ENCODE results near the gene GJC1. TPM values are rescaled to one million over a fixed set of nuclear protein-coding genes. Genes with fewer than 3 reads are reported as not detected.

The GJC1 gene
- total RNA-seq, 1 experiment from 2014 or later = 119 TPM

- Histone ChIP-seq H2BK120ac (ENCODE audit: low read depth, low read length, poor library complexity, severe bottlenecking) (no peak overlapping the region), H2BK15ac (ENCODE audit: low read depth, low read length) (no peak overlapping the region), H4K5ac (ENCODE audit: insufficient read length, low read depth, low read length) (no peak overlapping the region), H4K91ac (ENCODE audit: insufficient read length, low read depth, low read length) (no peak overlapping the region), H3K79me1 (ENCODE audit: insufficient read depth, low read depth, low read length, poor library complexity, severe bottlenecking) (no peaks in the 10 kb centered on the region), H3K4me1 (ENCODE audit: insufficient read depth, low read length) (no peaks in the 10 kb centered on the region), H2AFZ (ENCODE audit: low read length) (no peak overlapping the region), H4K20me1 (ENCODE audit: control insufficient read depth, insufficient read depth, insufficient read length) (no peaks in the 10 kb centered on the region), H2BK12ac (ENCODE audit: insufficient read length, low read depth, low read length) (no peak overlapping the region), H3K18ac (ENCODE audit: insufficient read length, low read depth, low read length) (no peak overlapping the region), H2BK5ac (ENCODE audit: insufficient read length, low read length) (no peak overlapping the region), H3K4ac (ENCODE audit: low read depth, low read length) (no peak overlapping the region), H2BK20ac (ENCODE audit: low read depth, low read length, poor library complexity, severe bottlenecking) (no peak overlapping the region), H3K9me3 (ENCODE audit: control insufficient read depth, low read depth, low read length) (no peaks in the 10 kb centered on the region), H3K27ac (ENCODE audit: insufficient read length, low read depth, low read length) (no peak overlapping the region), H3T11ph (ENCODE audit: low read length) (no peak overlapping the region), H3K27me3 (ENCODE audit: insufficient read depth, low read length) (peaks cover 19% of the 10 kb centered on the region), H3K9ac (ENCODE audit: extremely low read depth, insufficient read length, low read length) (no peak overlapping the region), H4K8ac (replicated peaks; ENCODE audit: insufficient read length, low read depth, low read length) (no peak overlapping the region), H2AK5ac (ENCODE audit: insufficient read length, low read length) (no peak overlapping the region), H3K56ac (ENCODE audit: insufficient read length, low read depth, low read length) (no peak overlapping the region), H3K14ac (ENCODE audit: insufficient read depth, low read length) (no peak overlapping the region), H3K23ac (ENCODE audit: insufficient read length, low read depth, low read length) (no peak overlapping the region), H3K4me2 (ENCODE audit: insufficient read depth, insufficient read length, low read length) (peak overlapping the region; percentile 33), H3K79me2 (ENCODE audit: insufficient read depth, low read length) (no peaks in the 10 kb centered on the region), H3K23me2 (ENCODE audit: insufficient read length, low read depth, low read length, poor library complexity, severe bottlenecking) (peaks cover 7% of the 10 kb centered on the region)
- no peak for DNase-seq
- no peak for TF ChIP-seq CTCF (conservative IDR thresholded peaks at IDR 0.05)
- Mint-ChIP-seq H3K9me3 (no peaks in the 10 kb centered on the region; a peak in 1 of 5 replicates), H3K27me3 (ENCODE audit: low read depth) (peaks cover 83% of the 10 kb centered on the region), H3K27ac (no peak overlapping the region), H3K4me1 (peaks cover 2 to 10% of the 10 kb centered on the region in 2 experiments; a peak in 1 of 4 replicates), H3K36me3 (ENCODE audit: insufficient read depth in 1 of 3, low read depth in 3 of 3) (no peaks in the 10 kb centered on the region), H3K4me3 (peak overlapping the region; percentile 51 to 76)
- WGBS (ENCODE audit: extremely low coverage, insufficient read length, low lambda C conversion rate) = no CpG with 5 or more reads among the region's 5 CpGs
Measured at GRCh38 chr17:44757918-44758413, 72.1 kb downstream of the GJC1 start.
